Keratinocyte (primary cell): ENCODE data around the gene PHF2. TPM values are rescaled to one million over a fixed set of nuclear protein-coding genes. Genes with fewer than 3 reads are reported as not detected.

Experiments
- DNase-seq: peaks from one replicate; pipeline ENCODE4 v3.0.0-alpha.2; 2011; ENCODE audit warnings: low read depth, missing footprints, low spot score
- FAIRE-seq: peaks from 2 replicates; lab custom pipeline; 2011; peaks lifted over from hg19 to GRCh38; lab: Jason Lieb, UNC
- H2AFZ ChIP-seq: 2 replicates; pipeline ENCODE4 v1.6.0; 2012; ENCODE audit warnings: low read length, control low read depth, inconsistent platforms; ENCODE audit not compliant: control insufficient read depth
- H3K27ac ChIP-seq: 2 replicates; pipeline ENCODE4 v1.5.1; 2011; ENCODE audit warnings: low read length; ENCODE audit not compliant: control insufficient read depth, insufficient read depth
- H3K27me3 ChIP-seq: 3 replicates; pipeline ENCODE4 v1.6.0; 2011; ENCODE audit warnings: low read length; ENCODE audit not compliant: control insufficient read depth, insufficient read depth; ENCODE audit errors: extremely low read depth
- H3K36me3 ChIP-seq, 2 experiments: 2 replicates in 1 of 2; 3 replicates in 1 of 2; pipeline ENCODE4 v1.5.1; 2011; ENCODE audit warnings: low read length in 2 of 2, mild to moderate bottlenecking in 1 of 2; ENCODE audit not compliant: control insufficient read depth in 2 of 2, insufficient read depth in 2 of 2; ENCODE audit errors: extremely low read depth in 1 of 2
- H3K4me1 ChIP-seq: 3 replicates; pipeline ENCODE4 v1.5.1; 2011; ENCODE audit warnings: low read length; ENCODE audit not compliant: control insufficient read depth, insufficient read depth; ENCODE audit errors: extremely low read depth
- H3K4me2 ChIP-seq: 3 replicates; pipeline ENCODE4 v1.6.0; 2011; ENCODE audit warnings: low read depth, low read length; ENCODE audit not compliant: control insufficient read depth, insufficient read depth; ENCODE audit errors: extremely low read depth
- H3K4me3 ChIP-seq, 3 experiments: fragments of 200-600 bp in 1 of 3; sonication (generic) in 1 of 3; 2 replicates in 2 of 3; 3 replicates in 1 of 3; pipeline ENCODE4 v1.5.1; 2011 to 2016; ENCODE audit warnings: low read length in 3 of 3, mild to moderate bottlenecking in 3 of 3, control low read depth in 2 of 3, inconsistent platforms in 1 of 3, low read depth in 1 of 3, mixed read lengths in 1 of 3, mixed run types in 1 of 3, moderate library complexity in 1 of 3; ENCODE audit not compliant: control insufficient read depth in 2 of 3, insufficient read depth in 2 of 3; ENCODE audit errors: extremely low read depth in 1 of 3
- H3K79me2 ChIP-seq: 2 replicates; pipeline ENCODE4 v1.6.0; 2012; ENCODE audit warnings: low read length; ENCODE audit not compliant: control insufficient read depth, insufficient read depth
- H3K9ac ChIP-seq: 3 replicates; pipeline ENCODE4 v1.6.0; 2011; ENCODE audit warnings: low read length; ENCODE audit not compliant: control insufficient read depth, insufficient read depth; ENCODE audit errors: extremely low read depth
- H3K9me1 ChIP-seq: 3 replicates; pipeline ENCODE4 v1.6.0; 2011; ENCODE audit warnings: low read length; ENCODE audit not compliant: control insufficient read depth, insufficient read depth; ENCODE audit errors: extremely low read depth
- H3K9me3 ChIP-seq: 2 replicates; pipeline ENCODE4 v1.5.1; 2012; ENCODE audit warnings: low read depth, low read length; ENCODE audit not compliant: control insufficient read depth
- H4K20me1 ChIP-seq: 3 replicates; pipeline ENCODE4 v1.6.0; 2011; ENCODE audit warnings: low read length; ENCODE audit not compliant: control insufficient read depth, insufficient read depth; ENCODE audit errors: extremely low read depth
- EZH2 ChIP-seq: IDR thresholded peaks from one replicate; pipeline ENCODE4 v1.6.1; 2012; ENCODE audit warnings: inconsistent platforms, mild to moderate bottlenecking, low read length, moderate library complexity
- dilution Hi-C: fragments of 300-500 bp; cut with MboI; formaldehyde crosslinking; loops from one replicate; pipeline ENCODE4 v1.7.0; 2020; ENCODE audit warnings: low sequenced_read_pairs; ENCODE audit not compliant: extremely low pct_ligation_motif_present
- polyA plus RNA-seq, 5 experiments: library from polyadenylated mRNA; depleted of rRNA in 3 of 5; stranded (reverse) in 3 of 5; stranded (forward) in 1 of 5; unstranded in 1 of 5; fragments of >200 nt; gene quantifications; 1 replicate in 1 of 5; 2 replicates in 3 of 5; 3 replicates in 1 of 5; pipeline versions ENCODE4 v1.2.1 to v1.2.3, GENCODE V29; 2011 to 2012; ENCODE audit warnings: missing spikeins in 2 of 5, low read depth in 1 of 5, low replicate concordance in 1 of 5
- TF ChIP-seq, protein P1 (sequence below), 3 experiments: IDR thresholded peaks in 1 of 3; conservative IDR thresholded peaks in 1 of 3; optimal IDR thresholded peaks in 1 of 3; 2 replicates in 2 of 3; 3 replicates in 1 of 3; pipeline versions ENCODE3 to v1.5.1; 2011; ENCODE audit warnings: low read length in 3 of 3, mild to moderate bottlenecking in 3 of 3, moderate library complexity in 2 of 3, control low read depth in 1 of 3, inconsistent platforms in 1 of 3; ENCODE audit not compliant: insufficient read depth in 2 of 3; ENCODE audit errors: extremely low read depth in 1 of 3

PHF2 gene
- polyA plus RNA-seq, 1 donor (not counting 4 experiments of a cell fraction or from before 2014, with no cell fraction given), result 5.1 TPM

DNA sequence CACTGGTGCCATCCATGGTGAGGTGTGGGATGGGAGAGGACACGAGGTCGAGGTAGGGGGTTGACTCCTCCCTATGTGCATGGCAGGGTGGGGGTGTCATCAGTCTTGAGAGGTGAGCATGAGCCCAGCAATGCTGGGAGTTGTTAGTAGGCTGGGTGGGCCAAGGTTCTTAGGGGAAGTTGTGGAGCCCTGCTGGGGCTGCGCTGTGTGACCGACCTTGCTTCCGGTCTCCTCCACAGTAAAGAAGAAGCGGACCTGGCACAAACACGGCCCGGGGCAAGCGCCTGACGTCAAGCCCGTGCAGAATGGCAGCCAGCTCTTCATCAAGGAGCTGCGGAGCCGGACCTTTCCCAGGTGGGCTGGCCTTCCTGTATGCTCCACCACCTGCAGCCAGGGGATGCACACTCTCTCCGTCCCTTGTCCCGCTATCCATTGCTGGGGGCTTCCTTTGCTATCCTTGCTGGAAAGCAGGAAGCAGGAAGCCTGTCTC lies 59.8 kb downstream of the PHF2 start:
- Histone ChIP-seq H3K9me1 (no peaks in the 10 kb centered on the region), H3K79me2 (no peaks in the 10 kb centered on the region), H4K20me1 (no peaks in the 10 kb centered on the region), H3K36me3 (peaks cover 3 to 8% of the 10 kb centered on the region in 2 experiments), H3K4me3 (no peak overlapping the region), H3K27me3 (no peaks in the 10 kb centered on the region), H2AFZ (no peak overlapping the region), H3K27ac (no peak overlapping the region), H3K9me3 (no peaks in the 10 kb centered on the region), H3K9ac (no peak overlapping the region), H3K4me1 (no peaks in the 10 kb centered on the region), H3K4me2 (no peak overlapping the region)
- FAIRE-seq, result no peak
- TF ChIP-seq, protein P1, sequence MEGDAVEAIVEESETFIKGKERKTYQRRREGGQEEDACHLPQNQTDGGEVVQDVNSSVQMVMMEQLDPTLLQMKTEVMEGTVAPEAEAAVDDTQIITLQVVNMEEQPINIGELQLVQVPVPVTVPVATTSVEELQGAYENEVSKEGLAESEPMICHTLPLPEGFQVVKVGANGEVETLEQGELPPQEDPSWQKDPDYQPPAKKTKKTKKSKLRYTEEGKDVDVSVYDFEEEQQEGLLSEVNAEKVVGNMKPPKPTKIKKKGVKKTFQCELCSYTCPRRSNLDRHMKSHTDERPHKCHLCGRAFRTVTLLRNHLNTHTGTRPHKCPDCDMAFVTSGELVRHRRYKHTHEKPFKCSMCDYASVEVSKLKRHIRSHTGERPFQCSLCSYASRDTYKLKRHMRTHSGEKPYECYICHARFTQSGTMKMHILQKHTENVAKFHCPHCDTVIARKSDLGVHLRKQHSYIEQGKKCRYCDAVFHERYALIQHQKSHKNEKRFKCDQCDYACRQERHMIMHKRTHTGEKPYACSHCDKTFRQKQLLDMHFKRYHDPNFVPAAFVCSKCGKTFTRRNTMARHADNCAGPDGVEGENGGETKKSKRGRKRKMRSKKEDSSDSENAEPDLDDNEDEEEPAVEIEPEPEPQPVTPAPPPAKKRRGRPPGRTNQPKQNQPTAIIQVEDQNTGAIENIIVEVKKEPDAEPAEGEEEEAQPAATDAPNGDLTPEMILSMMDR (optimal IDR thresholded peaks at IDR 0.05 in 1 of 3, IDR thresholded peaks at IDR 0.05 in 1 of 3, conservative IDR thresholded peaks at IDR 0.05 in 1 of 3; ENCODE audit: extremely low read depth in 1 of 3, insufficient read depth in 2 of 3, low read length in 3 of 3), result no peak
- TF ChIP-seq EZH2, result no peak
- dilution Hi-C loops, result no loop called here
- no peak for DNase-seq

DNA sequence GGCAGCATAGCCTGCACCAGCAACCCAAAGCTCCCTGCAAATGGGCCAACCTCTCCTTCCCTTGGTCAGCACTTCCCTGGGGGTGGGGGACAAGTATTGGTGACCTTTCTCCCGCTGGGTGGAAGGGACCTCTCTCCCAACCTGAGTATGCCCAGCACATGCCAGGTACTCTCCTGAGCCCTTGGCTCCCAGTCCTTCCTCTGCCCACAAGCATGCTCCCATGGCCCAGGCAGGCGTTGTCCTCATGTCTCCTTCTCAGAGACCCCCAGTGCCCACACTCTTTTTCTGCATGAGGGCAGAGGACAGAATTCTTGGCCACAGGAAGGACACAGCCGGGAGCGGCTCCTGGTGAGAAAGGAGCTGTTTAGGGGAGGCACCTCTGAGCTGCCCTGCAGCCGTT lies 60.3 kb downstream of the PHF2 start:
- Histone ChIP-seq H3K27ac (no peak overlapping the region), H3K4me2 (no peak overlapping the region), H3K4me1 (no peaks in the 10 kb centered on the region), H3K9me3 (no peaks in the 10 kb centered on the region), H3K36me3 (peaks cover 3 to 8% of the 10 kb centered on the region in 2 experiments), H3K79me2 (no peaks in the 10 kb centered on the region), H2AFZ (no peak overlapping the region), H3K4me3 (no peak overlapping the region), H4K20me1 (no peaks in the 10 kb centered on the region), H3K9ac (no peak overlapping the region), H3K27me3 (no peaks in the 10 kb centered on the region), H3K9me1 (no peaks in the 10 kb centered on the region)
- DNase-seq (no peak), FAIRE-seq (no peak)
- TF ChIP-seq, protein P1 (optimal IDR thresholded peaks at IDR 0.05 in 1 of 3, IDR thresholded peaks at IDR 0.05 in 1 of 3, conservative IDR thresholded peaks at IDR 0.05 in 1 of 3; ENCODE audit: extremely low read depth in 1 of 3, insufficient read depth in 2 of 3, low read length in 3 of 3), result no peak
- TF ChIP-seq EZH2, result no peak
- dilution Hi-C loops, result no loop called here
